ENCODE results near the gene GUCA2A. TPM values are rescaled to one million over a fixed set of nuclear protein-coding genes. Genes with fewer than 3 reads are reported as not detected.

Gene GUCA2A
- total and polyA plus RNA-seq, 2 donors (not counting 1 experiment from before 2014, with no cell fraction given): not detected

- no peaks in the 10 kb centered on the region for H4K20me1 ChIP-seq (ENCODE audit: control insufficient read depth, extremely low read depth, insufficient read depth, low read length)
- H3K27me3 ChIP-seq (ENCODE audit: control insufficient read depth, insufficient read depth, low read length): peaks cover 10% of the 10 kb centered on the region
- H2AFZ ChIP-seq (ENCODE audit: low read length): no peak overlapping the region
- H3K9me3 ChIP-seq (ENCODE audit: control insufficient read depth, insufficient read depth, low read depth, low read length): no peaks in the 10 kb centered on the region
- no peak overlapping the region for H3K4me2 ChIP-seq (ENCODE audit: extremely low read depth, insufficient read depth, low read length)
- H3K27ac ChIP-seq (ENCODE audit: insufficient read depth, low read length): no peak overlapping the region
- TF ChIP-seq CTCF (conservative IDR thresholded peaks at IDR 0.05 in 1 of 2, IDR thresholded peaks at IDR 0.05 in 1 of 2; ENCODE audit: low read depth in 1 of 2, low read length in 2 of 2) (no peak), EZH2 (IDR thresholded peaks at IDR 0.05; ENCODE audit: low read length, missing control alignments) (no peak)
- no peak overlapping the region for H3K9ac ChIP-seq (ENCODE audit: insufficient read depth, low read length)
- H3K36me3 ChIP-seq (ENCODE audit: control insufficient read depth, insufficient read depth, low read length): no peaks in the 10 kb centered on the region
- no peaks in the 10 kb centered on the region for H3K79me2 ChIP-seq (ENCODE audit: control insufficient read depth, insufficient read depth, low read length)
- no peak overlapping the region for H3K4me3 ChIP-seq (replicated peaks in 1 of 4; ENCODE audit: control extremely low read depth in 1 of 4, insufficient read depth in 1 of 4, low read depth in 3 of 4, low read length in 4 of 4)
- DNase-seq (ENCODE audit: low read depth in 2 of 2): no peak
- no peaks in the 10 kb centered on the region for H3K4me1 ChIP-seq (ENCODE audit: control insufficient read depth, extremely low read depth, insufficient read depth, low read length)
Observed at GRCh38 chr1:42152119-42152518, 12.4 kb downstream of the GUCA2A start.

GRCh38 chr1:42150651-42151050 is 13.9 kb downstream of the GUCA2A start:
- H2AFZ ChIP-seq (ENCODE audit: low read length): no peak overlapping the region
- no peak for TF ChIP-seq EZH2 (IDR thresholded peaks at IDR 0.05; ENCODE audit: low read length, missing control alignments)
- TF ChIP-seq CTCF (conservative IDR thresholded peaks at IDR 0.05 in 1 of 2, IDR thresholded peaks at IDR 0.05 in 1 of 2; ENCODE audit: low read depth in 1 of 2, low read length in 2 of 2): no peak
- no peaks in the 10 kb centered on the region for H3K79me2 ChIP-seq (ENCODE audit: control insufficient read depth, insufficient read depth, low read length)

GRCh38 chr1:42148166-42148565 is 16.4 kb downstream of the GUCA2A start:
- Histone ChIP-seq H3K4me3 (replicated peaks in 1 of 4; ENCODE audit: control extremely low read depth in 1 of 4, insufficient read depth in 1 of 4, low read depth in 3 of 4, low read length in 4 of 4) (no peak overlapping the region), H3K4me2 (ENCODE audit: extremely low read depth, insufficient read depth, low read length) (no peak overlapping the region), H3K27ac (ENCODE audit: insufficient read depth, low read length) (no peak overlapping the region), H3K79me2 (ENCODE audit: control insufficient read depth, insufficient read depth, low read length) (no peaks in the 10 kb centered on the region), H3K27me3 (ENCODE audit: control insufficient read depth, insufficient read depth, low read length) (peaks cover 25% of the 10 kb centered on the region), H3K36me3 (ENCODE audit: control insufficient read depth, insufficient read depth, low read length) (no peaks in the 10 kb centered on the region), H3K9ac (ENCODE audit: insufficient read depth, low read length) (no peak overlapping the region), H3K4me1 (ENCODE audit: control insufficient read depth, extremely low read depth, insufficient read depth, low read length) (no peaks in the 10 kb centered on the region), H2AFZ (ENCODE audit: low read length) (no peak overlapping the region), H3K9me3 (ENCODE audit: control insufficient read depth, insufficient read depth, low read depth, low read length) (no peaks in the 10 kb centered on the region), H4K20me1 (ENCODE audit: control insufficient read depth, extremely low read depth, insufficient read depth, low read length) (no peaks in the 10 kb centered on the region)
- no peak for DNase-seq (ENCODE audit: low read depth in 2 of 2)
- TF ChIP-seq CTCF (conservative IDR thresholded peaks at IDR 0.05 in 1 of 2, IDR thresholded peaks at IDR 0.05 in 1 of 2; ENCODE audit: low read depth in 1 of 2, low read length in 2 of 2) (no peak), EZH2 (IDR thresholded peaks at IDR 0.05; ENCODE audit: low read length, missing control alignments) (no peak)

More at GRCh38 chr1:42150651-42151050, 13.9 kb downstream of the GUCA2A start:
- Histone ChIP-seq H3K4me3 (replicated peaks in 1 of 4; ENCODE audit: control extremely low read depth in 1 of 4, insufficient read depth in 1 of 4, low read depth in 3 of 4, low read length in 4 of 4) (no peak overlapping the region), H3K9ac (ENCODE audit: insufficient read depth, low read length) (no peak overlapping the region), H3K4me1 (ENCODE audit: control insufficient read depth, extremely low read depth, insufficient read depth, low read length) (no peaks in the 10 kb centered on the region), H3K27me3 (ENCODE audit: control insufficient read depth, insufficient read depth, low read length) (peaks cover 15% of the 10 kb centered on the region), H3K4me2 (ENCODE audit: extremely low read depth, insufficient read depth, low read length) (no peak overlapping the region), H4K20me1 (ENCODE audit: control insufficient read depth, extremely low read depth, insufficient read depth, low read length) (no peaks in the 10 kb centered on the region), H3K27ac (ENCODE audit: insufficient read depth, low read length) (no peak overlapping the region), H3K36me3 (ENCODE audit: control insufficient read depth, insufficient read depth, low read length) (no peaks in the 10 kb centered on the region), H3K9me3 (ENCODE audit: control insufficient read depth, insufficient read depth, low read depth, low read length) (no peaks in the 10 kb centered on the region)
- DNase-seq (ENCODE audit: low read depth in 2 of 2): no peak

Measured in fibroblast of lung (primary cell).